Transverse colon (tissue), 4 donors: ENCODE measurements around the gene SCN5A.

ENCODE experiments used
- CTCF ChIP-seq, 5 experiments: fragments of 200-600 bp in 3 of 5; fragments of 450-650 bp in 2 of 5; sonication (generic) in 3 of 5; IDR thresholded peaks; 1 replicate in 2 of 5; 2 replicates in 3 of 5; pipeline ENCODE4 v1.5.1; 2016 to 2017; ENCODE audit warnings: antibody characterized with exemption in 5 of 5, inconsistent platforms in 3 of 5, mild to moderate bottlenecking in 2 of 5, moderate library complexity in 1 of 5
- EP300 ChIP-seq: sonication (generic); formaldehyde crosslinking; IDR thresholded peaks from one replicate; pipeline ENCODE4 v1.6.1; 2017; ENCODE audit warnings: antibody characterized with exemption, low read depth
- POLR2A ChIP-seq: fragments of 450-650 bp; IDR thresholded peaks from one replicate; pipeline ENCODE4 v1.6.1; 2016; ENCODE audit warnings: antibody characterized with exemption, mild to moderate bottlenecking, moderate library complexity
- POLR2AphosphoS5 ChIP-seq, 3 donors: sonication (generic); formaldehyde crosslinking; IDR thresholded peaks; one replicate each; pipeline ENCODE4 v1.6.1; 2016; ENCODE audit warnings: antibody characterized with exemption in 3 of 3

- TF ChIP-seq CTCF (IDR thresholded peaks at IDR 0.05) (no peak), POLR2AphosphoS5 (IDR thresholded peaks at IDR 0.05) (no peak), POLR2A (no peak), EP300 (no peak)
These were observed 71.4 kb downstream of the SCN5A start for GRCh38 chr3:38578081-38578475.
